GM15510 (cell line): ENCODE data around the gene CLIC4.

Experiments used
- POLR2A ChIP-seq: IDR thresholded peaks from 3 replicates; pipeline ENCODE4 v1.6.1; 2011; ENCODE audit warnings: borderline replicate concordance; ENCODE audit not compliant: insufficient read length; ENCODE audit errors: extremely low read depth

Gene CLIC4

GRCh38 chr1:24739241-24739640 lies 6.0 kb upstream of the CLIC4 start:
- TF ChIP-seq POLR2A = no peak

DNA sequence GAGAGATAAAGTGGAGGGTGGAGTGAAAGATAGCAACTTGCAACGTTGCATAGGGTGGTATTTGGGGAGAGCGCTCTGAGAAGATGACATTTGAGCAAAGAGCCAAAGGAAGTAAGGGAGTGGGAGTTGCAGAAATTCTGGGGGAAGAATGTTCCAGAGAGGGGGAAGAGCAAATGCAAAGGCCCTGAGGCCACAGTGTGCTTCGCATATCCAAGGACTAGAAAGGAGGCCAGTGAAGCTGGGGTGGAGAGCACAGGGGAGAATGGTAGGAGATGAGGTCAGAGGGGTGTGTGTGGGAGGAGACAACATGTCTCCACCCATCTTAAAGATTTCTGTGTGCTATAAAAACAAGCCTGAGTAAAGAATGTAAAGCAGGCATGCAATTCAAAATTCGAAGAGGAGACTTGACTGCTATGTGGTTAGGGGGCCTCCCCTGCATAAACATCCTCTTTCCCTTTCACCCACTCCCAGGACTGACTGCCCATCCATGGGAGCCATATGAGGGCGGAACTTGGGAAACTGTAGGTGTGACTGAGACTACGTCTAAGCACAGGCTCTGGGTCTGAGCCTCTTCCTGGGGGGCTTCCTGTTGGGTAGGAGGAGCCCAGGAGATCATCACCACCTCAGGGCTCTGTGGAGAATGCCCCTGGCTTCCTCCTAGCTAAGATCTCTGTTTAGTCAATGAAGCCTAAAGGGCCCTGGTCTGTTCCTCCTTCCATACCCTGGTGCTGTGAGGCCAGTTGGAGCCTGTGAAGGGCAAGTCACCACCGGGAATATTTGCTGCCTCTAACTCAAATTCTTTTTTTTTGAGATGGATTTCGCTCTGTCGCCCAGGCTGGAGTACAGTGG lies 2.9 kb upstream of the CLIC4 start:
- no peak for TF ChIP-seq POLR2A

GRCh38 chr1:24743404-24744211 lies 1.6 kb upstream of the CLIC4 start:
- TF ChIP-seq POLR2A = no peak

DNA sequence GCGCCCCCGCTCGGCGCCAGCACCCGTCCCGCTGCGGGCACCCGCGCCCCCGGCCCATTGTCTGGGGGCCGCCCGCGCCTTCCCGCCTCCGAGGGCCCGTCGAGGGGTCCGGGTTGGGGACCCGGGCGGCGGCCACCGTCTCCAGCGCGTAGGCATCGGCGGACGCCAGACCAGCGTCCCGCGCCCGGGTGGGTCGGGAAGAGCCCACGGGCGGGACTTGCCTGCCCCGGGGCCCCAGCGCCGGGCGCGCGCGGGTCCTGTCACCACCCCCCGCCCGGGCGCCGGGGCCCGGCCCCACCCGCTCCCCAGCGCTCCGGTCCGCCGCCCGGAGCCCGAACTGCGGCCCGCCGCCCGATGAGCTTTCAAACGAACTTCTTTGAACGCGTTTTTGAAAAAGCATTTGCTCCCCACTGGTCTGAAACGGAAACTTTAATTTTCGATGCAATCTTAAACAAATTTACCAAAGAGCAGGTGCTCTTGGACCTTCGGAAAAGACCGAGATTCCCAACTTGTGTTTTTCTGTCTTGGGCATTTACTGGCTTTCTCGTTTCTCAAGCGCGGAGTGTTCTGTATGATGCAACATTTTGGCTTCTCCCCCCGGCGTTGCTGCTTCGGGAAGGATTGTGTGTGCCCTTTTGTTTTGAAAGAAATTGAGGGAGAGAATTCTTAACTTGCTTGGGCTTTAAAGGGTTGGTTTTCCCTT lies 615 bp downstream of the CLIC4 start:
- no peak for TF ChIP-seq POLR2A

DNA sequence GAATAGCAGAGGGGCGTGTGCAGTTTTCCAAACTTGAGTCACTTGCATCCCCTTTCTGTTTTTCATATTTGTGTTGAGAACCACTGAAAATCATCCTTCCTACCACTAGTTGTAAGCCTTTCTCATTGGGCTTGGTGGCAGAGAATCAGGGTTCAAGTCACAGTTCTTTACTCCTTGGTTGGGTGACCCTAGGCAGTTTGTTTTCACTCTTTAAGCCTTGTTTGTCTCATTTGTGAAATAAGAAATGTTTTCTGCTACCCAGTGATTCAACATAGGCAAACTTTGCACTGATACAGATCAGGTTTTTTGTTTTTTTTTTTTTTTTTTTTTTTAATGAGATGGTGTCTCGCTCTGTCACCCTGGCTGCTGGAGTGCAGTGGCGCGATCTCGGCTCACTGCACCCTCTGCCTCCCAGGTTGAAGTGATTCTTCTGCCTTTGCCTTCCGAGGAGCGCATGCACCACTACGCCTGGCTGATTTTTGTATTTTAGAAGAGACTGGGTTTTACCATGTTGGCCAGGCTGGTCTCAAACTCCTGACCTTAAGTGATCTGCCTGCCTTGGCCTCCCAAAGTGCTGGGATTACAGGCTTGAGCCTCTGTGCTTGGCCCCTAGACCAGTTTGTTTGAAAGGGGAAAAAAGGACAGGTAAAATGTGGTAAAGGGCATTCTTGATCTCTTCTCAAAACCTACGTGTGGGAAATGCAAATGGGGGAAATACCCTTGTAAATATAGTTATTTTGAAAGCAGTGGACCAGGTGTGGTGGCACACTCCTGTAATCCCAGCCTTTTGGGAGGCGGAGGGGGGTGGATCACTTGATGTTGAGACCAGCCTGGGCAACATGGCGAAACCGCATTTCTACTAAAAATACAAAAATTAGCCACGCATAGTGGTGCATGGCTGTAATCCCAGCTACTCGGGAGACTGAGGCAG lies 3.2 kb downstream of the CLIC4 start:
- TF ChIP-seq POLR2A = no peak

- no peak for TF ChIP-seq POLR2A
These were observed 4.0 kb downstream of the CLIC4 start for GRCh38 chr1:24749252-24749651.

DNA sequence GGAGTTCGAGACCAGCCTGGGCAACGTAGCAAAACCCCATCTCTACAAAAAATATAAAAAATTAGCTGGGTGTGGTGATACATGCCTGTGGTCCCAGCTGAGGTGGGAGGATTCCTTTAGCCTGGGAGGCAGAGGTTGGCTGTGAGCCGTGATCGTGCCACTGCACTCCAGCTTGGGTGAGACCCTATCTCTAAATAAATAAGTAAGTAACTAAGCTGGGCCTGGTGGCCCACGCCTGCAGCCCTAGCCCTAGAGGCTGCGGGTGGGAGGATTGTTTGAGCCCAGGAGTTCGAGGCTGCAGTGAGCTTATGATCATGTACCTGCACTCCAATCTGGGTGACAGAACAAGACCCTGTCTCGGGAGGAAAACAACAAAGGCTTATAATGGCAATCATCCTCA lies 4.6 kb downstream of the CLIC4 start:
- no peak for TF ChIP-seq POLR2A

- no peak for TF ChIP-seq POLR2A
These were observed 6.6 kb downstream of the CLIC4 start for GRCh38 chr1:24751833-24752232.

GRCh38 chr1:24752305-24752704 lies 7.1 kb downstream of the CLIC4 start:
- TF ChIP-seq POLR2A = no peak

DNA sequence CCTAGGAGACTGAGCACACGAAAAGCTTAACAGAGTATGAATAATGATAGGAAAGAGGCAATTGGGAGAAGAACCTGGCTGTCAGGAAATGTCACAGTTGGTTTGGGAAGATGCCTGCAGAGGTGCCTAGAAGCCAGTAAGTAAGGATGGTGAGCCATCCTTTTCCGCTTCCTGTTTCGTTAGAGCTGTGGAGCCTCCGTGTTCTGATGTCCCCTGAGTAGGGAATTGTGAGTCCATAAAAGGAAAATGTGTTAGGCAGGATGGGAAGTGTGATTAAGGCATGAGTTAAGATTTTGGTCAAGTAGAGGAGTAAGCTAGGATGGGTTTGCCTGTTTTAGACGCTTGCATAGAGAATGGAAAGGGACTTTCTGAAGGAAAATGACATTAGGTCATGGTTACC lies 9.0 kb downstream of the CLIC4 start:
- TF ChIP-seq POLR2A = no peak

DNA sequence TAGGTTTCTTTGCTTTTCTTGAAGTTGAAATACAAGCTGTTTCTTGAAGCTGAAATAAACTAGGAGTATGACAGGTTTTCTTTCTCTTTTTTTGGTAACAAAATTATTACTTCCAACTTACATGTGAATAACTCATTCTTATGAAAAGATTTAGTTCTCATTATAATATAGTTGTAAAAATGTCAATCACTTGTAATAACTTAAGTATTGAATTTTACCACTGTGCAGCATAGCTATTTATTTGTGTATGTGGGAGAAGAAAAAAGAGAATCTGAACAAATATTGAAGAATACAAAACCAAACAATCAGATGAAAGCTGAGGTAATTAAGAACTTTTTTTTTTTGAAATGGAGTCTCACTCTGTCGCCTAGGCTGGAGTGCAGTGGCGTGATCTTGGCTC lies 11.1 kb downstream of the CLIC4 start:
- TF ChIP-seq POLR2A = no peak

GRCh38 chr1:24759492-24759891 lies 14.2 kb downstream of the CLIC4 start:
- TF ChIP-seq POLR2A = no peak

- TF ChIP-seq POLR2A = no peak
These were observed 16.3 kb downstream of the CLIC4 start for GRCh38 chr1:24761582-24761981.

DNA sequence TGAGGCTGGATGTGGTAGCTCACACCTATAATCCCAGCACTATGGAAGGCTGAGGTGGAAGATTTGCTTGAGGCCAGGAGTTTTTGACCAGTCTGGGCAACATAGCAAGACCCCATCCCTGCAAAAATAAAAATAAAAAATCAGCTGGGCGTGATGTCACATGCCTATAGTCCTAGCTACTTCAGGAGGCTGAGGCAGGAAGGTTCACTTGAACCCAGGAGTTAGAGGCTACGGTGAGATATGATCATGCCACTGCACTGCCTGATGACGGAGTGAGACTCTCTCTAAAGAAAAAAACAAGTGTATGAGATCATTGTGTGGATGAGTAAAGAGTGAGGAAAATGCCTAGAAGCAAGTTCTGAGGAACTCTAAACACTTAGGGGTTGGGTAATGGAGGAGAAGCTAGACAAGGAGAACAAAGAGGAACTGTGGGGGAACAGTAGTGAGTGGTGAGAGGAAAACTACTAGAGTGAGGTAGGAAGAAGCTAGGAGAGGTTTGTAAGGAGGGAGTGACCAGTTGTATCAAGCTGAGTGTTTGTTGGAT lies 17.0 kb downstream of the CLIC4 start:
- no peak for TF ChIP-seq POLR2A
